DOHH2 (cell line): ENCODE measurements around the gene PIGBOS1.

ENCODE experiments used
- CTCF ChIP-seq: fragments of 200-600 bp; sonication (generic); IDR thresholded peaks from one replicate; pipeline ENCODE4 v1.5.1; 2014; ENCODE audit warnings: antibody characterized with exemption, mild to moderate bottlenecking, low read depth, low read length; ENCODE audit not compliant: poor library complexity, severe bottlenecking
- EZH2phosphoT487 ChIP-seq: fragments of 200-600 bp; sonication (generic); IDR thresholded peaks from 2 replicates; pipeline ENCODE4 v1.6.1; 2017; ENCODE audit warnings: borderline replicate concordance, mild to moderate bottlenecking, antibody characterized with exemption, low read length, moderate library complexity, mixed read lengths

GRCh38 chr15:55361048-55361447, 42.1 kb upstream of the PIGBOS1 start:
- TF ChIP-seq CTCF (no peak), EZH2phosphoT487 (no peak)
